HG03095 (cell line): Measurements from ENCODE around the gene SURF2.

Experiments
- ATAC-seq: cut with Tn5 transposase; IDR thresholded peaks from one replicate; pipeline ENCODE4 v1.9.1; 2021; ENCODE audit warnings: moderate library complexity; ENCODE audit not compliant: unreplicated experiment

SURF2 gene

GRCh38 chr9:133353548-133353947 lies 2.8 kb upstream of the SURF2 start:
- ATAC-seq = no peak

GRCh38 chr9:133354766-133355165 lies 1.6 kb upstream of the SURF2 start:
- ATAC-seq = no peak

GRCh38 chr9:133355881-133356357 lies 431 bp upstream of the SURF2 start:
- ATAC-seq = peak; percentile 7

GRCh38 chr9:133357656-133358055 lies 1.3 kb downstream of the SURF2 start:
- no peak for ATAC-seq

GRCh38 chr9:133359399-133360175 lies 3.2 kb downstream of the SURF2 start:
- ATAC-seq = no peak

GRCh38 chr9:133360400-133361393 lies 4.3 kb downstream of the SURF2 start:
- no peak for ATAC-seq

GRCh38 chr9:133361507-133362092 lies 5.2 kb downstream of the SURF2 start:
- no peak for ATAC-seq

- no peak for ATAC-seq
Observed at GRCh38 chr9:133362359-133363044, 6.2 kb downstream of the SURF2 start.

- ATAC-seq = no peak
Observed at GRCh38 chr9:133366435-133366834, 10.1 kb downstream of the SURF2 start.

GRCh38 chr9:133367221-133367620 lies 10.9 kb downstream of the SURF2 start:
- ATAC-seq = no peak

GRCh38 chr9:133367778-133368177 lies 11.4 kb downstream of the SURF2 start:
- no peak for ATAC-seq

- no peak for ATAC-seq
Observed at GRCh38 chr9:133368249-133368881, 12.0 kb downstream of the SURF2 start.

GRCh38 chr9:133369422-133369821 lies 13.1 kb downstream of the SURF2 start:
- no peak for ATAC-seq

- ATAC-seq = no peak
Observed at GRCh38 chr9:133369933-133370332, 13.6 kb downstream of the SURF2 start.

GRCh38 chr9:133370685-133371084 lies 14.3 kb downstream of the SURF2 start:
- no peak for ATAC-seq

- ATAC-seq = no peak
Observed at GRCh38 chr9:133371261-133371711, 14.9 kb downstream of the SURF2 start.

- ATAC-seq = no peak
Observed at GRCh38 chr9:133372144-133372543, 15.8 kb downstream of the SURF2 start.

GRCh38 chr9:133374612-133375115 lies 18.3 kb downstream of the SURF2 start:
- ATAC-seq = no peak

- ATAC-seq = peak; percentile 10
Observed at GRCh38 chr9:133375116-133375723, 18.9 kb downstream of the SURF2 start.
